ENCODE measurements around the gene CACNA1C. TPM values are rescaled to one million over a fixed set of nuclear protein-coding genes. Genes with fewer than 3 reads are reported as not detected.

The CACNA1C gene
- total RNA-seq, 4 donors from 2014 or later, result 1.4 to 3.7 (median 2.2) TPM

GRCh38 chr12:2244013-2244861 lies 191.4 kb downstream of the CACNA1C start:
- Histone ChIP-seq H3K27me3 (no peaks in the 10 kb centered on the region), H3K4me1 (no peaks in the 10 kb centered on the region), H3K27ac (no peak overlapping the region), H3K9me3 (no peaks in the 10 kb centered on the region), H3K4me3 (no peak overlapping the region), H3K36me3 (no peaks in the 10 kb centered on the region)
- 76% methylated on average over 8 of the region's 8 CpGs for WGBS
- TF ChIP-seq POLR2A (IDR thresholded peaks at IDR 0.05) (no peak), CTCF (IDR thresholded peaks at IDR 0.05) (no peak), POLR2AphosphoS5 (IDR thresholded peaks at IDR 0.05) (no peak), EP300 (IDR thresholded peaks at IDR 0.05) (no peak)
- DNase-seq (ENCODE audit: low spot score in 2 of 2), result no peak

- TF ChIP-seq CTCF (IDR thresholded peaks at IDR 0.05), result no peak
- no peak for TF ChIP-seq POLR2AphosphoS5 (IDR thresholded peaks at IDR 0.05)
- TF ChIP-seq POLR2A (IDR thresholded peaks at IDR 0.05), result no peak
- TF ChIP-seq EP300 (IDR thresholded peaks at IDR 0.05), result no peak
- Histone ChIP-seq H3K27ac (no peak overlapping the region), H3K36me3 (no peaks in the 10 kb centered on the region), H3K4me3 (no peak overlapping the region), H3K27me3 (no peaks in the 10 kb centered on the region), H3K4me1 (peaks cover 8% of the 10 kb centered on the region), H3K9me3 (no peaks in the 10 kb centered on the region)
- 77% methylated on average over 10 of the region's 10 CpGs for WGBS
- no peak for DNase-seq (ENCODE audit: low spot score in 2 of 2)
These were observed 193.6 kb downstream of the CACNA1C start for GRCh38 chr12:2246358-2246757.

GRCh38 chr12:2247120-2247519 lies 194.3 kb downstream of the CACNA1C start:
- no peaks in the 10 kb centered on the region for H3K27me3 ChIP-seq
- H3K4me1 ChIP-seq, result peaks cover 9% of the 10 kb centered on the region
- H3K27ac ChIP-seq, result no peak overlapping the region
- TF ChIP-seq POLR2A (IDR thresholded peaks at IDR 0.05), result no peak
- no peak for TF ChIP-seq CTCF (IDR thresholded peaks at IDR 0.05)
- TF ChIP-seq EP300 (IDR thresholded peaks at IDR 0.05), result no peak
- no peak for TF ChIP-seq POLR2AphosphoS5 (IDR thresholded peaks at IDR 0.05)
- 70% methylated on average over 7 of the region's 7 CpGs for WGBS
- no peak overlapping the region for H3K4me3 ChIP-seq
- H3K36me3 ChIP-seq, result no peaks in the 10 kb centered on the region
- no peak for DNase-seq (ENCODE audit: low spot score in 2 of 2)
- H3K9me3 ChIP-seq, result no peaks in the 10 kb centered on the region

- H3K27ac ChIP-seq, result no peak overlapping the region
- H3K9me3 ChIP-seq, result no peaks in the 10 kb centered on the region
- peaks cover 9% of the 10 kb centered on the region for H3K4me1 ChIP-seq
- H3K4me3 ChIP-seq, result no peak overlapping the region
- no peaks in the 10 kb centered on the region for H3K36me3 ChIP-seq
- no peak for DNase-seq (ENCODE audit: low spot score in 2 of 2)
- TF ChIP-seq POLR2AphosphoS5 (IDR thresholded peaks at IDR 0.05) (no peak), POLR2A (IDR thresholded peaks at IDR 0.05) (no peak), CTCF (IDR thresholded peaks at IDR 0.05) (no peak), EP300 (IDR thresholded peaks at IDR 0.05) (no peak)
- WGBS, result 58% methylated on average over 5 of the region's 5 CpGs
- no peaks in the 10 kb centered on the region for H3K27me3 ChIP-seq
These were observed 194.8 kb downstream of the CACNA1C start for GRCh38 chr12:2247596-2247995.

GRCh38 chr12:2248087-2248900 lies 195.5 kb downstream of the CACNA1C start:
- H3K4me1 ChIP-seq, result peaks cover 9% of the 10 kb centered on the region
- H3K36me3 ChIP-seq, result no peaks in the 10 kb centered on the region
- 68% methylated on average over 17 of the region's 17 CpGs for WGBS
- no peak overlapping the region for H3K27ac ChIP-seq
- TF ChIP-seq CTCF (IDR thresholded peaks at IDR 0.05), result no peak
- peak; percentile 43 for TF ChIP-seq EP300 (IDR thresholded peaks at IDR 0.05)
- no peak for DNase-seq (ENCODE audit: low spot score in 2 of 2)
- H3K27me3 ChIP-seq, result no peaks in the 10 kb centered on the region
- H3K9me3 ChIP-seq, result no peaks in the 10 kb centered on the region
- no peak overlapping the region for H3K4me3 ChIP-seq

All from suprapubic skin (tissue), 4 donors.